Vagina (tissue), 2 donors: ENCODE data around the gene SEMA5B.

Experiments used
- POLR2AphosphoS5 ChIP-seq, 2 donors: sonication (generic); formaldehyde crosslinking; IDR thresholded peaks; one replicate each; pipeline ENCODE4 v1.9.0; 2017; ENCODE audit warnings: antibody characterized with exemption in 2 of 2, mild to moderate bottlenecking in 2 of 2, low read depth in 1 of 2; ENCODE audit not compliant: insufficient read depth in 1 of 2
- TF ChIP-seq, protein P1 (sequence below), 3 experiments: fragments of 450-650 bp in 2 of 3; fragments of 200-600 bp in 1 of 3; sonication (generic) in 1 of 3; IDR thresholded peaks; one replicate each; pipeline ENCODE4 v1.5.1; 2017 to 2019; ENCODE audit warnings: antibody characterized with exemption in 3 of 3, mild to moderate bottlenecking in 2 of 3, moderate library complexity in 2 of 3

DNA sequence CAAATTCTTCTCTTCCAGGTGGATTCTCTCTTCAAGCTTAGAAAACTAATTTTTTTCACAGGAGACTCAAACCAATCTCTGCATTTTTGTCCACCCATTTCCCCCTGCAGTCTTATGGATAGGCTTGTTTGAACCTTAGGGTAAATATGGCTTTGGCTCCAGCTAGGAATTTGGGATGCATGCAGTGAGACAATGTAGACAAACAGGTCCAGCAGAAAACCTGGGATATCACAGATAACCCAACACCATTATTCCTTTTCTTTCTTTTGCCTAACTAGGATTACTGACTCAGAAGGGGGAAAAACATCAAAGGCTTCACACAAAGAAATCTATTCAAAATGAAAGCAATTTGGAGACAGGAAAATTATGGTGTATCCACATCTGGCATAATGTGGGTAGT is 11.2 kb upstream of the SEMA5B start:
- TF ChIP-seq, protein P1, sequence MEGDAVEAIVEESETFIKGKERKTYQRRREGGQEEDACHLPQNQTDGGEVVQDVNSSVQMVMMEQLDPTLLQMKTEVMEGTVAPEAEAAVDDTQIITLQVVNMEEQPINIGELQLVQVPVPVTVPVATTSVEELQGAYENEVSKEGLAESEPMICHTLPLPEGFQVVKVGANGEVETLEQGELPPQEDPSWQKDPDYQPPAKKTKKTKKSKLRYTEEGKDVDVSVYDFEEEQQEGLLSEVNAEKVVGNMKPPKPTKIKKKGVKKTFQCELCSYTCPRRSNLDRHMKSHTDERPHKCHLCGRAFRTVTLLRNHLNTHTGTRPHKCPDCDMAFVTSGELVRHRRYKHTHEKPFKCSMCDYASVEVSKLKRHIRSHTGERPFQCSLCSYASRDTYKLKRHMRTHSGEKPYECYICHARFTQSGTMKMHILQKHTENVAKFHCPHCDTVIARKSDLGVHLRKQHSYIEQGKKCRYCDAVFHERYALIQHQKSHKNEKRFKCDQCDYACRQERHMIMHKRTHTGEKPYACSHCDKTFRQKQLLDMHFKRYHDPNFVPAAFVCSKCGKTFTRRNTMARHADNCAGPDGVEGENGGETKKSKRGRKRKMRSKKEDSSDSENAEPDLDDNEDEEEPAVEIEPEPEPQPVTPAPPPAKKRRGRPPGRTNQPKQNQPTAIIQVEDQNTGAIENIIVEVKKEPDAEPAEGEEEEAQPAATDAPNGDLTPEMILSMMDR (IDR thresholded peaks at IDR 0.05) = no peak
- TF ChIP-seq POLR2AphosphoS5 (IDR thresholded peaks at IDR 0.05; ENCODE audit: insufficient read depth in 1 of 2, low read depth in 1 of 2) = no peak
